ENCODE results near the gene GRHL3.
"Not testable (repeated sequence)": the region's sequence is repeated elsewhere in the genome, so short reads cannot be mapped to it uniquely, and the experiment has no call there.

GRHL3 gene

GRCh38 chr1:24319312-24319863, at the start of gene GRHL3:
TSS of gene GRHL3 (plus strand) at chr1:24319357. CDS start at chr1:24319552, 195 bp downstream.
- no peak for FAIRE-seq
- DNase-seq (ENCODE audit: insufficient read length, low spot score), result no peak

GRCh38 chr1:24274203-24275103, 44.7 kb upstream of the GRHL3 start:
- DNase-seq (ENCODE audit: insufficient read length, low spot score); FAIRE-seq: not testable (repeated sequence)

More at GRCh38 chr1:24319312-24319863, at the start of gene GRHL3:
- TF ChIP-seq CTCF (IDR thresholded peaks at IDR 0.05; ENCODE audit: insufficient read depth, missing control alignments), result no peak

GRCh38 chr1:24275104-24275410, 44.1 kb upstream of the GRHL3 start:
- DNase-seq (ENCODE audit: insufficient read length, low spot score), result no peak
- no peak for TF ChIP-seq CTCF (IDR thresholded peaks at IDR 0.05; ENCODE audit: insufficient read depth, missing control alignments)
- no peak for FAIRE-seq

- FAIRE-seq (no peak), DNase-seq (ENCODE audit: insufficient read length, low spot score) (no peak)
- no peak for TF ChIP-seq CTCF (IDR thresholded peaks at IDR 0.05; ENCODE audit: insufficient read depth, missing control alignments)
Observed at GRCh38 chr1:24275510-24275909, 43.6 kb upstream of the GRHL3 start.

- DNase-seq (ENCODE audit: insufficient read length, low spot score) (no peak), FAIRE-seq (no peak)
- TF ChIP-seq CTCF (IDR thresholded peaks at IDR 0.05; ENCODE audit: insufficient read depth, missing control alignments), result no peak
Observed at GRCh38 chr1:24276791-24277190, 42.4 kb upstream of the GRHL3 start.

GRCh38 chr1:24277420-24278169, 41.6 kb upstream of the GRHL3 start:
- TF ChIP-seq CTCF (IDR thresholded peaks at IDR 0.05; ENCODE audit: insufficient read depth, missing control alignments), result no peak
- DNase-seq (ENCODE audit: insufficient read length, low spot score) (no peak), FAIRE-seq (no peak)

GRCh38 chr1:24278726-24279125, 40.4 kb upstream of the GRHL3 start:
- no peak for TF ChIP-seq CTCF (IDR thresholded peaks at IDR 0.05; ENCODE audit: insufficient read depth, missing control alignments)
- FAIRE-seq, result no peak
- DNase-seq (ENCODE audit: insufficient read length, low spot score), result no peak

All from D721Med (cell line).